ENCODE measurements around the gene ZBTB2. TPM values are rescaled to one million over a fixed set of nuclear protein-coding genes. Genes with fewer than 3 reads are reported as not detected.

The ZBTB2 gene
- total and polyA plus RNA-seq, 2 donors from 2014 or later, result 6.0 to 11.2 TPM

GRCh38 chr6:151340219-151340978 lies 51.0 kb downstream of the ZBTB2 start:
- H3K36me3 ChIP-seq (ENCODE audit: control insufficient read depth in 2 of 3, insufficient read depth in 3 of 3, low read length in 3 of 3), result no peaks in the 10 kb centered on the region
- no peak overlapping the region for H3K4me3 ChIP-seq (ENCODE audit: low read length in 3 of 3)
- no peak overlapping the region for H3K27ac ChIP-seq (ENCODE audit: low read depth in 2 of 2, low read length in 2 of 2)
- DNase-seq (no peak), FAIRE-seq (no peak)
- H3K9ac ChIP-seq (ENCODE audit: low read length in 3 of 3), result no peak overlapping the region
- intact Hi-C loops (cut with DNase I), result no loop called here
- H3K4me1 ChIP-seq (ENCODE audit: control insufficient read depth in 2 of 3, insufficient read depth in 2 of 3, low read depth in 1 of 3, low read length in 3 of 3), result no peaks in the 10 kb centered on the region
- H3K9me3 ChIP-seq (ENCODE audit: control insufficient read depth in 2 of 3, insufficient read depth in 1 of 3, low read length in 3 of 3), result no peaks in the 10 kb centered on the region
- no peaks in the 10 kb centered on the region for H3K27me3 ChIP-seq (ENCODE audit: control insufficient read depth, insufficient read depth, low read length)
- TF ChIP-seq CTCF (IDR thresholded peaks at IDR 0.05; ENCODE audit: borderline replicate concordance, extremely low read depth, insufficient read depth), result no peak

GRCh38 chr6:151339369-151339768 lies 52.0 kb downstream of the ZBTB2 start:
- H3K9me3 ChIP-seq (ENCODE audit: control insufficient read depth in 2 of 3, insufficient read depth in 1 of 3, low read length in 3 of 3), result no peaks in the 10 kb centered on the region
- no peaks in the 10 kb centered on the region for H3K36me3 ChIP-seq (ENCODE audit: control insufficient read depth in 2 of 3, insufficient read depth in 3 of 3, low read length in 3 of 3)
- H3K27ac ChIP-seq (ENCODE audit: low read depth in 2 of 2, low read length in 2 of 2), result no peak overlapping the region
- DNase-seq (no peak), FAIRE-seq (no peak)
- H3K9ac ChIP-seq (ENCODE audit: low read length in 3 of 3), result no peak overlapping the region
- H3K4me3 ChIP-seq (ENCODE audit: low read length in 3 of 3), result no peak overlapping the region
- TF ChIP-seq CTCF (IDR thresholded peaks at IDR 0.05; ENCODE audit: borderline replicate concordance, extremely low read depth, insufficient read depth), result no peak
- no peaks in the 10 kb centered on the region for H3K4me1 ChIP-seq (ENCODE audit: control insufficient read depth in 2 of 3, insufficient read depth in 2 of 3, low read depth in 1 of 3, low read length in 3 of 3)
- intact Hi-C loops (cut with DNase I), result no loop called here
- H3K27me3 ChIP-seq (ENCODE audit: control insufficient read depth, insufficient read depth, low read length), result no peaks in the 10 kb centered on the region

GRCh38 chr6:151338651-151339200 lies 52.6 kb downstream of the ZBTB2 start:
- H3K4me3 ChIP-seq (ENCODE audit: low read length in 3 of 3), result no peak overlapping the region
- no peaks in the 10 kb centered on the region for H3K4me1 ChIP-seq (ENCODE audit: control insufficient read depth in 2 of 3, insufficient read depth in 2 of 3, low read depth in 1 of 3, low read length in 3 of 3)
- H3K9me3 ChIP-seq (ENCODE audit: control insufficient read depth in 2 of 3, insufficient read depth in 1 of 3, low read length in 3 of 3), result no peaks in the 10 kb centered on the region
- no peaks in the 10 kb centered on the region for H3K27me3 ChIP-seq (ENCODE audit: control insufficient read depth, insufficient read depth, low read length)
- intact Hi-C loops (cut with DNase I), result no loop called here
- no peak for FAIRE-seq
- no peak overlapping the region for H3K27ac ChIP-seq (ENCODE audit: low read depth in 2 of 2, low read length in 2 of 2)
- DNase-seq, result no peak
- no peak for TF ChIP-seq CTCF (IDR thresholded peaks at IDR 0.05; ENCODE audit: borderline replicate concordance, extremely low read depth, insufficient read depth)
- H3K36me3 ChIP-seq (ENCODE audit: control insufficient read depth in 2 of 3, insufficient read depth in 3 of 3, low read length in 3 of 3), result no peaks in the 10 kb centered on the region
- no peak overlapping the region for H3K9ac ChIP-seq (ENCODE audit: low read length in 3 of 3)

Data from kidney (tissue), 14 donors.